Fibroblast of lung (primary cell): ENCODE measurements around the gene FOSL2. TPM values are rescaled to one million over a fixed set of nuclear protein-coding genes. Genes with fewer than 3 reads are reported as not detected.

Experiments
- DNase-seq, 2 donors: peaks; one replicate each; pipeline versions ENCODE4 v3.0.0 to v3.0.0-alpha.2; 2010; ENCODE audit warnings: low read depth in 2 of 2
- H2AFZ ChIP-seq: 2 replicates; pipeline ENCODE4 v1.5.1; 2012; ENCODE audit warnings: low read length, control low read depth, inconsistent platforms
- H3K27ac ChIP-seq: 2 replicates; pipeline ENCODE4 v1.5.1; 2011; ENCODE audit warnings: low read length, control low read depth; ENCODE audit not compliant: insufficient read depth
- H3K27me3 ChIP-seq: 2 replicates; pipeline ENCODE4 v1.5.1; 2011; ENCODE audit warnings: mild to moderate bottlenecking, low read length; ENCODE audit not compliant: control insufficient read depth, insufficient read depth
- H3K36me3 ChIP-seq: 2 replicates; pipeline ENCODE4 v1.5.1; 2011; ENCODE audit warnings: low read length; ENCODE audit not compliant: control insufficient read depth, insufficient read depth
- H3K4me1 ChIP-seq: 2 replicates; pipeline ENCODE4 v1.5.1; 2011; ENCODE audit warnings: low read length; ENCODE audit not compliant: control insufficient read depth, insufficient read depth; ENCODE audit errors: extremely low read depth
- H3K4me2 ChIP-seq: 2 replicates; pipeline ENCODE4 v1.5.1; 2011; ENCODE audit warnings: low read length, control low read depth; ENCODE audit not compliant: insufficient read depth; ENCODE audit errors: extremely low read depth
- H3K4me3 ChIP-seq, 4 experiments: fragments of 200-600 bp in 1 of 4; sonication (generic) in 1 of 4; replicated peaks in 1 of 4; 2 replicates each; pipeline ENCODE4 v1.5.1; 2011 to 2016; ENCODE audit warnings: low read length in 4 of 4, low read depth in 3 of 4, mild to moderate bottlenecking in 3 of 4, control low read depth in 2 of 4, inconsistent platforms in 1 of 4, mixed read lengths in 1 of 4; ENCODE audit not compliant: insufficient read depth in 1 of 4; ENCODE audit errors: control extremely low read depth in 1 of 4
- H3K79me2 ChIP-seq: 2 replicates; pipeline ENCODE4 v1.5.1; 2012; ENCODE audit warnings: mild to moderate bottlenecking, low read length, inconsistent platforms; ENCODE audit not compliant: control insufficient read depth, insufficient read depth
- H3K9ac ChIP-seq: 2 replicates; pipeline ENCODE4 v1.5.1; 2011; ENCODE audit warnings: mild to moderate bottlenecking, low read length, control low read depth; ENCODE audit not compliant: insufficient read depth
- H3K9me3 ChIP-seq: 2 replicates; pipeline ENCODE4 v1.5.1; 2012; ENCODE audit warnings: low read depth, low read length; ENCODE audit not compliant: control insufficient read depth, insufficient read depth
- H4K20me1 ChIP-seq: 2 replicates; pipeline ENCODE4 v1.5.1; 2011; ENCODE audit warnings: low read length; ENCODE audit not compliant: control insufficient read depth, insufficient read depth; ENCODE audit errors: extremely low read depth
- EZH2 ChIP-seq: IDR thresholded peaks from 2 replicates; pipeline ENCODE4 v1.5.1; 2012; ENCODE audit warnings: low read length, control low read depth, mild to moderate bottlenecking; ENCODE audit errors: missing control alignments
- polyA plus RNA-seq, 2 donors: library from polyadenylated mRNA; depleted of rRNA in 1 of 2; stranded (reverse) in 1 of 2; unstranded in 1 of 2; fragments of >200 nt; gene quantifications; 2 replicates each; pipeline ENCODE4 v1.2.1, GENCODE V29; 2011 to 2012; ENCODE audit warnings: missing spikeins in 1 of 2
- total RNA-seq: library from RNA; depleted of rRNA; stranded (reverse); fragments of >200 nt; gene quantifications from 2 replicates; pipeline ENCODE4 v1.2.1, GENCODE V29; 2014
- TF ChIP-seq, protein P1 (sequence below), 2 donors: IDR thresholded peaks in 1 of 2; conservative IDR thresholded peaks in 1 of 2; 1 replicate in 1 of 2; 2 replicates in 1 of 2; pipeline ENCODE4 v1.5.1; 2011 to 2012; ENCODE audit warnings: low read length in 2 of 2, control low read depth in 1 of 2, inconsistent platforms in 1 of 2, low read depth in 1 of 2, mild to moderate bottlenecking in 1 of 2

Gene FOSL2
- total and polyA plus RNA-seq, 2 donors (not counting 1 experiment from before 2014, with no cell fraction given): 58.9 to 83.6 TPM

DNA sequence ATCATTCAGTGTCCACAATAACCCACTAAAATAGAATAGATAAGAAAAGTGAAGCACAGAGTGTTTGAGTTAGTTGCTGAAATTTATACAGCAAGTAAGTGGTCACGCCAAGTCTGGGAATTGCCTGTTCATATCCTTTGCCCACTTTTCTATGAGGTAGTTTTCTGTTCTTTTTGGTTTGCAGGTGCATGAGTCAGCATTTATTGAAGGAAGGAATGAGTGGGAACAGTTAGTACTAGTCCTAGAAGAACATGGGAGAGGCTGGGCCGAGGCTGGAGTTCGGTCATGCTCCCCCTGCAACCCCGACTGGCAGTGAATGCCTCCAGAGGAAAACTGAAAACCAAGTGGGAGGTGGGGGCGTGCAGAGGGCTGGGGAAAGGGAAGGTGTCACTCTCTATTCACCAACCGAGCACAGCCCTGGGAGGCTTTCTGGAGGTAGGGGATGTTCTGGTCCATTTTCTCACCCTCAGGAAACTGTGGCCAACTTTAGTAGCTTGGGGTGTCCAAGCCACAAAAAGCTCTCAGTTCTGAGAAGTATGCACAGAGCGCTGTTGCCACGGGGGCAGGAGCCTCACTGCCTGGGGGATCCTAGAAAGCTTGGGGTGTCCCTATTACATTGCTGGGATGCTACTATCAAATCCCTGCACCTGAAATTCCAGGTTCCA, 41.4 kb downstream of the FOSL2 start:
- no peaks in the 10 kb centered on the region for H3K9me3 ChIP-seq
- no peak for DNase-seq
- H3K27ac ChIP-seq: no peak overlapping the region
- H2AFZ ChIP-seq: no peak overlapping the region
- no peaks in the 10 kb centered on the region for H3K79me2 ChIP-seq
- H3K27me3 ChIP-seq: no peaks in the 10 kb centered on the region
- no peak for TF ChIP-seq EZH2
- TF ChIP-seq, protein P1, sequence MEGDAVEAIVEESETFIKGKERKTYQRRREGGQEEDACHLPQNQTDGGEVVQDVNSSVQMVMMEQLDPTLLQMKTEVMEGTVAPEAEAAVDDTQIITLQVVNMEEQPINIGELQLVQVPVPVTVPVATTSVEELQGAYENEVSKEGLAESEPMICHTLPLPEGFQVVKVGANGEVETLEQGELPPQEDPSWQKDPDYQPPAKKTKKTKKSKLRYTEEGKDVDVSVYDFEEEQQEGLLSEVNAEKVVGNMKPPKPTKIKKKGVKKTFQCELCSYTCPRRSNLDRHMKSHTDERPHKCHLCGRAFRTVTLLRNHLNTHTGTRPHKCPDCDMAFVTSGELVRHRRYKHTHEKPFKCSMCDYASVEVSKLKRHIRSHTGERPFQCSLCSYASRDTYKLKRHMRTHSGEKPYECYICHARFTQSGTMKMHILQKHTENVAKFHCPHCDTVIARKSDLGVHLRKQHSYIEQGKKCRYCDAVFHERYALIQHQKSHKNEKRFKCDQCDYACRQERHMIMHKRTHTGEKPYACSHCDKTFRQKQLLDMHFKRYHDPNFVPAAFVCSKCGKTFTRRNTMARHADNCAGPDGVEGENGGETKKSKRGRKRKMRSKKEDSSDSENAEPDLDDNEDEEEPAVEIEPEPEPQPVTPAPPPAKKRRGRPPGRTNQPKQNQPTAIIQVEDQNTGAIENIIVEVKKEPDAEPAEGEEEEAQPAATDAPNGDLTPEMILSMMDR (conservative IDR thresholded peaks at IDR 0.05 in 1 of 2, IDR thresholded peaks at IDR 0.05 in 1 of 2; ENCODE audit: low read depth in 1 of 2, low read length in 2 of 2): no peak
- H3K36me3 ChIP-seq: no peaks in the 10 kb centered on the region
- H3K4me1 ChIP-seq: no peaks in the 10 kb centered on the region
- H3K9ac ChIP-seq: no peak overlapping the region
- H3K4me2 ChIP-seq: no peak overlapping the region
- no peaks in the 10 kb centered on the region for H4K20me1 ChIP-seq
- no peak overlapping the region for H3K4me3 ChIP-seq

DNA sequence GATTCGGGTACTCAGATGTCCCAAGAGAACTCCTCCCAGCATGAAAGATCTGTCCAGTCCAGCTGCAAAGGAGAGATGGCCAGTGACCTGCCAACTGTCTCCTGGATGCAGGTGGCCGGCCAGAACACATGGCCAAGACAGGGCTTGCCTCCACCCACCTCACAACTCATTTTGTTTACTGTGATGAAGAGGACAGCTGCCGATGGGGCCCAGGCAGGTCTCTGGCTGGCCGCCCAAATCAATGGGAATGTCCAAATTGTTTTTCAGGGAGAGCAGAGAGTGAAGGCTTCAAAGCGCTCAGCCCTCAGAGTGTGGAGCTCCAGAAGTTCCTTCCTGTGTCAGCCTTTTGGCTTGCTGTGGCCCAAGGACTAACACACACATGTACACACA, 41.9 kb downstream of the FOSL2 start:
- Histone ChIP-seq H3K9ac (no peak overlapping the region), H3K4me3 (no peak overlapping the region), H3K9me3 (no peaks in the 10 kb centered on the region), H3K27ac (no peak overlapping the region), H3K79me2 (no peaks in the 10 kb centered on the region), H3K36me3 (no peaks in the 10 kb centered on the region), H4K20me1 (no peaks in the 10 kb centered on the region), H3K27me3 (no peaks in the 10 kb centered on the region), H3K4me2 (no peak overlapping the region), H3K4me1 (no peaks in the 10 kb centered on the region), H2AFZ (no peak overlapping the region)
- TF ChIP-seq, protein P1 (conservative IDR thresholded peaks at IDR 0.05 in 1 of 2, IDR thresholded peaks at IDR 0.05 in 1 of 2; ENCODE audit: low read depth in 1 of 2, low read length in 2 of 2): no peak
- TF ChIP-seq EZH2: no peak
- DNase-seq: no peak

DNA sequence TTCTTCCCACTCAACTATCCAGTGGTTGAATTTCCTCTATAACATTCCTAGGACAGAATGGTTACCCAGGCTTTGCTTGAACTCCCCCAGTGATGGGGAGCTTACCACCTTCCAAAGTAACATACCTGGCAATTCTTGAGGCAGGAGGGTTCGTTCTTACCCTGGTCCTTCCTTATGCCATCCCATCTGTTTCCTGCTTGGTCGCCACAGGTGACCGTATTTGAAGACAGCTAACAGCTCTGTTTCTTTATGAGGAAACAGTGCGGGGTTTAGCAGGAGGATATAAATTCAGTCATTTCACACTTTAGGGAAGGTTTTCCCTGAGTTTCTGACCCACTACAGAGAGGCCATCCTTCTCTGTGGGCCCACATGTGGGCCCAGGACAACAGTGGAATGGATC, 42.6 kb downstream of the FOSL2 start:
- Histone ChIP-seq H3K27me3 (no peaks in the 10 kb centered on the region), H4K20me1 (no peaks in the 10 kb centered on the region), H3K27ac (no peak overlapping the region), H3K4me2 (no peak overlapping the region), H2AFZ (no peak overlapping the region), H3K9me3 (no peaks in the 10 kb centered on the region), H3K4me1 (no peaks in the 10 kb centered on the region), H3K79me2 (no peaks in the 10 kb centered on the region), H3K9ac (no peak overlapping the region), H3K4me3 (no peak overlapping the region), H3K36me3 (no peaks in the 10 kb centered on the region)
- no peak for DNase-seq
- no peak for TF ChIP-seq EZH2
- TF ChIP-seq, protein P1 (conservative IDR thresholded peaks at IDR 0.05 in 1 of 2, IDR thresholded peaks at IDR 0.05 in 1 of 2; ENCODE audit: low read depth in 1 of 2, low read length in 2 of 2): no peak
